AG08395 (cell line): ENCODE data around the gene SLC4A1.
A peak's percentile ranks its signal among the peaks of the same experiment; 100 is the strongest.

Experiments
- DNase-seq: peaks from one replicate; pipeline ENCODE4 v3.0.0; 2012; ENCODE audit warnings: mixed read lengths, low spot score

The SLC4A1 gene

DNA sequence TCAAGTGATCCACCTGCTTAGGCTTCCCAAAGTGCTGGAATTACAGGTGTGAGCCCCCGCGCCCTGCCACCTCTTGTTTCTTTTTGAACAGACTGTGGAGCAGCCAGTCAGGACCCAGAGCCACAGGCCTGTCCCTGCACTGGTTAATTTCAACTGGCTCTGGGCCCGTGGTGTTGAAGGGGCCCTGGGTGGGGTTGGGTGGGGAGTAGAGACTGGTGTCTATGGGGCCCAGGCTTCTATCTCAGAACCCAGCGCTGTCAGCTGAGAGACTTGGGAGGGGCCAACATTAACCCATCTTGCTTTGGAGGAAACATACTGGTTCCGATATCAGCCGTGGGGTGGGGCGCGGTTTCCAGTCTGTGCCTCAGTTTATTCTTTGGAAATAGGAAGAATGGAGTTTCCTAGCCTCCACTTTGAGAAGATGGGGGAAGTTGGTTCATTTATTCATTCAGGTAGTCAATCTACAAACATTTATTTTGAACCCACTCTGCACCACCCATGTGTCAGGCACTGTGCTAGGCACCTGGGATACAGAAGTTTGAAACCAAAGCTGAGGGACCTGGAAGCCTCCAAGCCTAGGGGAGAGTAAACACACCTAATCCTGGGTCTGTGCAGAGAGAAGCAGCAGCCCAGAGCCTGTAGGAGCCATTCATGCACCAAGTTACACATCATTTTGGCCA is 15.5 kb upstream of the SLC4A1 start:
- DNase-seq = no peak

DNA sequence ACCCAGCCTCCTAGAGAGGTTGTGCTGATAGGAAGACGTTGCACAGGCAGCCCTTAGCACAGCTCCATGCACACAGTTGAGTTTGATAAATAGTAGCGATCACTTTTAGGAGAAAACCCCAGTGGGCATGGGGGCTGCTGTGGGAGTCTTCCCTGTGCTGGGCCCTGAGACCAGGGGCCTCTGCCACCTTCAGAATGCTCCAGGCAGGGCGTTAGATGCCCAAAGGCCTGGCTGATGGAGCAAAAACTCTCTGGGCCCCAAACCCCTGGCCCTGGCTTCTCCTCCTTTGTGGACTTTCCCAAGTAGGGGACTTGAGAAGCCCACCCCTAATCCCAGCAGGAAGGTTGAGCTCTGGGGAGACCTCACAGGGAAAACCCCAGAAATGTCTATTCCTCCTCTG is 14.3 kb upstream of the SLC4A1 start:
- no peak for DNase-seq

DNA sequence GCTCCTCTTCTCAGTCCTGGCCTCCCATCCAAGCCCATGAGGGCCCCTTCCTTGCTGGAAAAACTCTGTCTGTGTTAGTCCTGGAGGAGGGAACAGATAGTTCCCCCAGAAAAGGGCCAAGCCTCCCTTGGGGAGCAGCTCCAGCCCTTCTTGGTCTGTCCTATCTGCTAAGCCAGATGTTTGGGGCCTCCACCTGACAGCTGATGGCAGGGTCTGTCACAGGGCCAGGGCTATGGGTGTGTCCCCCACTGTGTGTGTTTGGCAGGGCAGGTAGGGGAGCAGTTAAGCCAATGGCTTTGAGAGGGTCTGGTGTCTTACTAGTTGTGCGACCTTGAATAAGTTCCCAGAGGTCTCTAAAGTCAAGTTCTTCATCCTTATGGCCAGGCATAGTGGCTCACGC is 13.6 kb upstream of the SLC4A1 start:
- DNase-seq = no peak

DNA sequence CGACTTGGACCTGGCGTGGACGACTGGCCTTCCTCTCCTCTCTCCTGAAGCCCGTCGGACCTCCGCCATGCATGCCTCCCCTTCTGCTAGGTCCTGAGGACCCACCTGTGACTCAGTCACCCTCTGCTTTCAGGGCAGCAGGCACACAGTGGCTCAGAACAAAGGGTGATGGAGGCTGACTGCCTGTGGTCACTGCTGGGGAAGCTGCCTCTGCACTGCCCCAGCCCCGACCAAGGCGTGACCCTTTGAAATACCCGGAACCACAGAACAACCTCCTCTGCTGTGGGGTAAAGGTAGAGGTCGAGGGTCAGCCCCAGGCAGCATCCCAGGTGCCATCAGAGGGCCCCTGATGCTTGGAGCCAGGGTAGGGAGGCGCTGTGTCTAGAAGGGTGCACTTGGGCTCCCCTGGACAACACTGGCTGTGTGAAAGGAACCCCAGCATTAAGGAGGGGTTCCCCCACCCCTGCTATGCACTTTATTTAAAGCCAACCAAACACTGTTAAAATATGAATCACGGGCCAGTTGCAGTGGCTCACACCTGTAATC is 12.5 kb upstream of the SLC4A1 start:
- no peak for DNase-seq

DNA sequence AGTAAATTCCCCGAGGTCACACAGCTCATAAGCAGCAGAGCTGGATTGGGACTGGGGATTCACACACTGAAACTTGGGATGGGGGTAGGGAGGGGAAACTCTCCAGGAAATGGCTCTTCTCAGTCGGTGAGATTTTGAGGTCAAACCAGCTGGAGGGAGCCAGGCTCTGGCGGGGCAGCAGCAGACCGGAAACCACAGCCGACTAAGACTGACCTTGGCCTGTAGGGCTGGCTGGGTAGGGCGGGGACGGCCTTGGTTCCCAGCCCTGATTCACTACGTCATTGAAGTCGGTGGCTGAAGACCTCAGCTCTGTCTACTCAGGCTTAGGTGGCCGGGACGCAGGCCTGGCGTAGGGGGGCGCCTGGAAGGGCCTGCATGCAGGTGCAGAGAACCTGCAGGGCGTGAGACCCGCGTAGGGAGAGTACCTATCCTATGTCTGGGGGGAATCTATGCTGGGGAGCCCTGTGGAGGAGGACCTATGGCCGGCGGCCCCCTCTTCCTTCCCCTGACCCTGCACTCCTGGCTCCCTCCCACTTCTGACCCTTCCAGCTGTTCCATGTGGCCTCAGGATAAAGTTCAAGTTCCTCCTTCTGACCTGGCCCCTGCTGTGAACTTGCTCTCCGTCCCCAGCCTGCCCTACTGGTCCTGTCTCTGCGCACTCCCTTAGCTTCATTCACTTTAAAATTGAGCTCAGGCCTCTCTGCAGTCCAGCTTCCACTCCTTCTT is 11.9 kb upstream of the SLC4A1 start:
- DNase-seq = peak; percentile 84

DNA sequence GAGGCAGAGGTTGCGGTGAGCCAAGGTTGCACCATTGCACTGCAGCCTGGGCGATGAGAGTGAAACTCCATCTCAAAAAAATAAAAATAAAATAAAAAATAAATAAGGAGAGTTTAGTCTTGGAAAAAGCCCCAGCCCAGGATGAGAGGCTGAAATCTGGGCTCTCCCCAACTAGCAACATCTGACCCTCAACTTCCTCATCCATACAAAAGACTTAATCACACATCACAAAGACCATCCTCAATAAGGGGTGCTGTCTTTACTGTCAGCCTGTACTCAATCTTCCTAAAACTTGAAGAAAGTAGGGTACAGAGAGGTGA is 11.4 kb upstream of the SLC4A1 start:
- DNase-seq = no peak

DNA sequence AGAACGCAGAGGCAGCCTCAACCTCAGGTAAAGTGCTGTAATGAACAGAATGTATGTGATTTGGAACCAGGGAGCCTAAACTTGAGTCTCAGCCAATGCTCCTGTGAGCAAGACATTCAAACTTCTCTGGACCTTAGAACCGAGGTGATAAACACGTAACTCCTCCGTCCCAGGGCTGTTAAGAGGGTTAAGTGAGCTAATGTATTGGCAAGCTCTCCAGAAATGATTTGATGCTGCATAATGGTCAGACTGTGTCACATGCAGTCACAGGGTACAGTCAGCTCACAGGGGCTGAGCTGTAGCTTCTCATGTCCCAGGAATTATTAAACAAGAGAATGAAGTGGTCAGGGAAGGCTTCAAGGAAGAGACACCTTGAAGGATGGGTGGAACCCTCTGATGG is 10.0 kb upstream of the SLC4A1 start:
- peak; percentile 19 for DNase-seq

DNA sequence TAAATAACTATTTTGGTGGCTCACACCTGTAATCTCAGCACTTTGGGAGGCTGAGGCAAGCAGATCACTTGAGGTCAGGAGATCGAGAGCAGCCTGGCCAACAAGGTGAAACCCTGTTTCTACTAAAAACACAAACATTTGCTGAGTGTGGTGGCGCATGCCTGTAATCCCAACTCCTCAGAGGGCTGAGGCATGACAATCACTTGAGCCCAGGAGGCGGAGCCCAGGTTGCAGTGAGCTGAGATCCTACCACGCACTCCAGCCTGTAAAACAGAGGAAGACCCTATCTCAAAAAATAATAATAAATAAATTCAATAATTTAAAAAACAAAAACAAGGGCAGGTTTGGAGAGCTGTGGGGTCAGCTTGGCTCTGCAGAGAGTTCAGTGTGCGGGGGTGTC is 5.7 kb upstream of the SLC4A1 start:
- DNase-seq = no peak

DNA sequence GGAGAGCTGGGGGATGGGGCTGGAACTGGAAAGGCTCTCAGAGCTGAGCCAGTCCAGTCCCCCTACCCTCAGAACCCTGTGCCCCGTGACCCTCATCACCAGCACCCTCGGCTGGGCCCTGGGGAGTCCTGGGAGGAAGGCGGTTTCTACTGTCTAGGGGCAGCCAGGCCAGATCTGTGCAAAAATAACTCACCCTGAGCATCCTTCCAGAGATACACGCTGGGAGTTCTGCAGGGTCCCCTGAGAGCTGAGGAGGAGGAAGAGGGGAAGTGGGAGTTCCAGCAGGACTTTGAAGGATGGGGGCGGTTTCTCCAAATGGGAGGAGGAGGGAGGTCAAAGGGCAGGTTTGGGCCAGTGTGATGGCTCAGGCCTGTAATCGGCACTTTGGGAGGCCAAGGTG is 5.0 kb upstream of the SLC4A1 start:
- no peak for DNase-seq

DNA sequence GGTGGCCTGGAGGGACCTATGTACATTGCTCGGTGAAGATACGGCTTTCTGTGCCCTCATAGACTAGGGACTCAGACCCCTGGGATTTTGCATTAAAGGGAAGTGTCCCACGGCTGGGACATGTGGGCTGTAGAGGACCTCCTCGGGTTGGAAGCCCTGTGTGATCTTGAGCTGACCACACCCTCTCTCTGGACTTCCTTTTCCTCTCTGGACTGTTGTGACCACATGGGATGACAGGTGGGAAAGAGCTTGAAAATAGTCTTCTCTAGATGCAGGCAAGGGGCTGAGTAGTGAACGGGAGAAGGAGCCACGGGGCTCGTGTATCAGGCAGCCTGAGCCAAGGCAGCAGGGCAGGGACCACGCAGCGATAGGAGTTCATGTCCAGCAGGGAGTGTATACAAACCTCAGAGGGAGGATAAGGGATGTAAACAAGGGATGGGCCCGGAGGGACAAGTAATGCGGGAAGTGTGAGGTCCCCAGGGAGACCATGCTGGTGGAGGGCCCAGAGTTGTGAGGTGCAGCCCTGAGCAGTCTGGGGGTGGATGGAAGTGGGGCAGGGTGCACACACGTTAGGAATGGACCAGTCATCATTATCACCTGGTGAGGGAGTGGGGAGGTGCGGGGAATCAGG is 4.5 kb upstream of the SLC4A1 start:
- DNase-seq = no peak

DNA sequence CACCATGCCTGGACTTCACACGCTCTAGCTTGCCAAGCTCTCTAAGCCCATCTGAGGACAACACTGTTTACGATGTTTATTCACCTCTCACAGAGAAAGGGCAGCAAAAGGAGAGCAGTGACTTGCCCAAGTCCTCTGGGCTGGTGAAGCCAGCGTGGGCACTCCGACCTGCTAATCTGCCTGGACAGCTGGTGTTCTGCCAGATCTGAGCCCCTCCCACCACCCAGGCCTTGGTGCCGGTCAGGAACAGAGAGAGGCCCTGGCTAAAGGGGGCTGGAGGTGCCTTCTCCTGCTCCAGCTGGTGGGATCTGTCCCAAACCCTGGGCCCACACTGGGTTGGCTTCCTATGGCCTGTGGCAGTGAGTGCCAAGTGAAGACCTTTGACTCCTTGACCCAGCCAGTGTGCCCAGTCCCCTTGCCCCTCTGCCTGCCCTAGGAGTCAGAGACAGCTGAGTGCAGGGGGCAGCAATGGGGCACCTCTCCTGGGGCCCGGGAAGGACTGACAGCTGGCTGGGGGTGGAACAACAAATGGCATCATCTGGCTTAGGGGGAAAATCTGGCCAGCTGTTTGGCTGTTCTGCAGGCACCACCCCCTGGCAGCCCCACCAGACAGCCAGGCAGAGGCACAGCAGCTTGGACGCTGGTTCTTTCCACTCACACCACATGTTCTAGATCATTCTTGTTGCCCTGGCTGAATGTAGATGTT is 1.8 kb upstream of the SLC4A1 start:
- DNase-seq = no peak

DNA sequence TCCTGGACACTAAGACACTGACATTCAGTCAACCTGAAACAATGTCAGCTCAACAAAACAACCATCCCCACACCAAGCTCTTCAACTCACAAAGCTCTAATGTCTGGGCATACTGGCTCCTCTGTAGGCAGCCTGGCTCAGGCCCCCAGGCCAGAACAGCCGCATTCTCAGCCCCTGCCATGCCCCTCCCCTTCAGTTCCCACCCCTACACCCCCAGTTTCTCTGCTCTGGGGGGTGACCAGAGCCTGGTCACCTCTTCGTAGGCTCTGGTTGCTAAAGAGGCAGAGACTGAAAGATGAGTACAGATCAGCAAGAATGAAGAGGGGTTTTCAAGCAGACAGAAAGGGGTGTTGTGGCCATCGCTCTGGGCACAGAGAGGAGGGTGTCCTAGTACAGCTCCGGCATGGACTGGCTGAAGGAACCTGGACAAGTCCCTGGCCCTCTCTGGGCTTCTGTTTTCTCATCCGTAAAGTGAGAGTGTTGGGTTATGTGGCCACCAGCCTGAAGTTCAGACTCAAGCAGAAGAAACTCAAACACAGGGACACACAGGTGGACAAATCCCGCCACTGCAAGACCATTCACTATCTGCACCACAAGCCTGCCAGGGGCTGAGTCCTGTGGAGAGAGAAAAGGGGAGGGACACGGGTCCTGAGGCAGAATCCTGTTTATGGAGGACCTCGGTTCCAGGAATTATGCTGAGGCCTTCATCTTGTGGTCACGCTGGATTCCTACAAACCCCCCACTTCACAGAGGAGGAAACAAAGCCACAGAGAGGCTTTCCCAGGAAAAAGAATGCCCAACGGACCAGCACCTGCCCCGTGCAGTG is 987 bp upstream of the SLC4A1 start:
- no peak for DNase-seq

DNA sequence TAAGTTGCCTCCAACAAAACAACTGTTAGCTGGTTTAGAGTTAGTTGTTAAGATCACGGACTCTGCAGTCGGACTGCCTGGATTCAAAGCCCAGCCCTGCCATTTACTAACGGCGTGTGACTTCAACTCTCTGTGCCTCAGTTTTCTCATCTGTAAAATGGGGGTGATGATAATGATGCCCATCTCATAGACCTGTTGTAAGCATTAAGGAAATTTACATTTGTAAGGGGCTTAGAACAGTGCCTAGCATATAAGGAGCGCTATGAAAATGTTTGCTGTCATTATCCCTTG is 825 bp downstream of the SLC4A1 start:
- DNase-seq = no peak

DNA sequence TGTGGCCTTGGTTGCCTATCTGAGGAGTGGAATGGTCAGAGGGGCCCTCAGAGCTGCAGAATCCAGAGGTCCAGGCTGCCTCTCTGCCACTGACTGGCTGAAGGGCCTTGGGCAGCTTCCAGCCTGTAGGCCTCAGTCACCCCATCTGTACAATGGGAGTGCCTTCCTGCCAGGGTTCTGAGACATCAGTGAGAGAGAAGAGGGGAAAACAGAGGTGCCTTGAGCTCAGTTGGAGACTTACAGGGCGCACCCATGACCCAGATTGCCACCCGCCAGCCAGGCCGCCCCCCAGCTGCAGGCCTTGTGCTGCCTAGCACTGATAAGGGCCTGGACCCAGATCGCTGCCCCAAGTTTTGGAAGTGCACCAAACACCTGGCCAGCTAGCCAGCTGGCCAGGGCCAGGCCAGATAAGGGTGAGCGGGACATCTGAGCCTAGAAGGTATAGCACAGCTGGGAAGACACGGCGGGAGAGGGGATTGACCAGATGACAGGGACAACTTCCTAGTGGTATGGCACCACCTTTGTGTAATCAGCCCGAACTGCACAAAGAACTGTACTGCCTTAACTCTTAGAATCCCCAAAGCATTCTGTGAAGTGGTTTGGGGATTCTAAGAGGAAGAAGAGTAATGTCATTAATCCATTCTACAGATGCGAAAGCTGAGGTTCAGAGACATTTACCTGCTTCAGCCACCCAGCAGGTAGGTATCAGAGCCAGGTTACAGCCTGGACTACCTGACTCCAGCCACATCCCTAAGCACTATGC is 1.4 kb downstream of the SLC4A1 start:
- no peak for DNase-seq

DNA sequence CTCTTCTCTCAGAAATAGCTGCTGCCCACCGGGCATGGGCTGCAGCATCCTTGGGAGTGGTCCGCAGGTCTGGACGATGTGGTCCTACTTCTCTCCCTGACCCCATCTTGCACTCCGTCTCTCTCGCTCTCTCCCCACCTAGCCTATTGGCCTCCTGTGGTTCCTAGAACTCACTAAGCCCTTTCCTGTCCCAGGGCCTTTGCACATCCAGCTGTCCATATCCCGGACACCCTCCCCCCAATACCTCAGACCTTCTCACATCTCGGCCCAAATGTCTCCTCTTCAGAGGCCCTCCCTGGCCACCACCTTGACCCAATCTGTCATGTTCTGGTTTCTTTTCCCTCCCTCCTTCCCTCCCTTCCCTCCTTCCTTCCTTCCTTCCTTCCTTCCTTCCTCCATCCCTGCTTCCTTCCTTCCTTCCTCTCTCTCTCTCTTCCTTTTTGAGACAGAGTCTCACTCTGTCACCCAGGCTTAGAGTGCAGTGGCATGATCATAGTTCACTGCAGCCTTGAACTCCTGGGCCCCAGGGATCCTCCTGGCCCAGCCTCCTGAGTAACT is 4.5 kb downstream of the SLC4A1 start:
- no peak for DNase-seq

DNA sequence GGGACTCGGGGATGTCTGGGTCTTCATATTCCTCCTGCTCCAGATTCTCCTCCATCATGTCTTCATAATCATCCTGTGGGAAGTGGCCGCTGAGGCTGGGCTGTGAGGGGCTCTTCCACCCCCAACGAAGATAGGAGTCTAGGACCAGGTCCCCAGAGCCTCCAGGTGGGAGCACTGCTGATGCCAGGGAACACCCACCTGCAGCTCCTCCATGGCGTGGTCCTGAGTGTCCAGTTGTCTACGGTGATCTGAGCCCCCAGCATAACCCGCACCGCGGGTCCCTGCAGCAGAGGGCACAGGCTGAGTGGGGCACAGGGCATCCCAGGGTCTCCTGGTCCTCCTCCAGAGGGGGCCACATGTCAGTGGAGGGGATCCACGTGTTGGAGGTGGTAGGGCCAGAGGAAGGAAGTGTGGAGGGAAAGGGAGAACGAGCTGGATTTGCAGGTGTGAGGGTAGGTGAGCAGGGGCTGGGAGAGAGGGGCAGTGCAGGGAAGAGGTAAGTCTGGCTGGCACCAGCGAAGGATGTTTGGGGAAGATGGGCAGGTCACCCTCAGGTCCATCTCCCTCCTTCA is 5.2 kb downstream of the SLC4A1 start:
- DNase-seq = no peak

DNA sequence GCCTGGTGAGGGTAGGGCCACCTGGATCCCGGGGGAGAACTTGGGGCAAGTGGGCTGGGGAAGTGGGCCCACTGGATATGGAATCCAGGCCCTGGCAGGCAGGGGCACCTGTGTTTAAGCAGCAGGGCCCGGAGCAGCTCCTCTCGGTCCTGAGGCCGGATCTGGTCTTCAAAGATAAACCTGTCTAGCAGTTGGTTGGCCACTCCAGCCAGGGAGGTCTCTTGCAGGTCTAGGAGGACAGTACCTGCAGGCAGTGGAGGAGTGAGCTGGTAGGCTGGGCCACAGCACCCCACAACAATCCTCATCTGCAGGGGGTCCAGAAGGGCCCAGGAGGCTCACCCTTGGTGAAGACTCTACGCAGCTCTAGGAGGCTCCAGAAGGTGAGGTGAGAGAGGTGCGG is 7.6 kb downstream of the SLC4A1 start:
- no peak for DNase-seq

DNA sequence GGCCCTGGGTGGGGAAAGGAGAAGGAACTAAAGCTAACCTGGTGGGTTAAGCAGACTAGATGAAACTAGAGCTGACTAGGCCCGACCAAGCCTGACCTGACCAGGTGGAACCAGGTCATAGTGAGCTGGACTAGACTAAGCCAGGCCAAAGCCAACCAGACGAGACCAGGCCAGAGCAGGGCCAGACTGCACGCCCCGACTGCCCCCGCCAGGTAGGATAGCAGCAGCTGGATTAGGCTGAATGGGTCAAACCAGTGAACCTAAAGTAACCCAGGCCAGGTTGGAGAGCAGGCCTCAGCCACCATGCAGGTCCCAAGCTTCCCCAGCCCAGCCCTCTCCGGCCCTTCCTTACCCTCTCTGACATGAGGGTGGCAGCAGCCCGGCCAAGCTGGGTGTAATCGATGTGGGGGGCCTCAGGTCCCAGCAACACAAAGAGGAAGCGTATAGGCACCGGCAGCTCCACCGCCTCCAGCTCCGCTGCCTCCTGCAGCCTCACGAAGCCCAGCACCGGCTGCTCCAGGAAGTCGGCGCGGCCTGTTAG is 9.1 kb downstream of the SLC4A1 start:
- DNase-seq = no peak

DNA sequence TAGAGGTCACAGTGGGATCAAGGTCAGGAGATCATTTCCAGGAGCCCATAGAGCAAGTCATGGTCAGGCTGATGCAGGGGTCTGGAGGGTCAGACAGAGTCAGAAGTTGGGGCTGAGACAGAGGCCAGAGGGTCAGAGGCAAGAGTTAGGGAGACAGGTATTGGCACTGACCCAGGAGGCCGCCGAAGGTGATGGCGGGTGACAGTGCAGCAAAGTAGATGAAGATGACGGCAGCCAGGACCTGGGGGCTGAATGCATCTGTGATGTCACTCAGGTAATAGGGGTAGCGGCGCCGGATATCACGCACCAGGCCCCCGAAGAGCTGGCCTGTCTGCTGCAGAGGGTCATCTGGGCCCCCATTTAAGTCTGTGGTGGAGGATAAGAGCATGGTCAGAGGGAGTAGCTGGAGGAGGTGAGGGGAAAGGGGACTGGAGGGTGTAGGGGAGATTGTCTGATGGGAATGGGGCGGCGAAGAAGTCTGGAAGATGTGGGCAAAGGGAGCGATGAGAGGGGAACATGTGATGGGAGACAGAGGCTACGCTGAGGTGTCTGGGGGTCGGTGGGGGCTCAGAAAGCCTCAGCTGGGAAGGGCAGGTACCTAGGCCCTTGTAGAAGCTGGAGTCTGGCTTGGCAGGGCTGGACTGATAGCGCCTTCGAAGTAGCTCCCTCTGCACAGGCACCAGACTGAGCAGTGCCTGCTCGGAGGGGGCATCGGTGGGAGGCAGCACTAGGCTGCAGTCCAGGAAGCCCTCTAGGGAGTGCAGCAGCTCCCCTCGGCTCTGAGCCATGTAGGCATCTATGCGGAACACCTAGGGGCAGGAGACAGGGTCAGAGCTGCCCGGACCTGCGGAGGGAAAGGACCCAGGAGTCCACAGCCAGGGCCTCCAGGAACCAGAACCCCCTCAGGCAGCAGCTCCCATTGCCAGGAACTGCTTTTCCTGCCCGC is 9.8 kb downstream of the SLC4A1 start:
- no peak for DNase-seq
